Activated CD4-positive, alpha-beta T cell treated with anti-CD3 and anti-CD28 coated beads, Interleukin-2, Interleukin-4, amounts not matched to agents 100 ng/mL and 50 ng/mL, durations not matched to agents 16 hours and 8 hours (primary cell): ENCODE measurements around the gene PSAP.
"Not testable (repeated sequence)": the region's sequence is repeated elsewhere in the genome, so short reads cannot be mapped to it uniquely, and the experiment has no call there.

Experiments
- DNase-seq: peaks from one replicate; pipeline ENCODE4 v3.0.0-alpha.2; 2020; ENCODE audit warnings: low spot score

PSAP gene

DNA sequence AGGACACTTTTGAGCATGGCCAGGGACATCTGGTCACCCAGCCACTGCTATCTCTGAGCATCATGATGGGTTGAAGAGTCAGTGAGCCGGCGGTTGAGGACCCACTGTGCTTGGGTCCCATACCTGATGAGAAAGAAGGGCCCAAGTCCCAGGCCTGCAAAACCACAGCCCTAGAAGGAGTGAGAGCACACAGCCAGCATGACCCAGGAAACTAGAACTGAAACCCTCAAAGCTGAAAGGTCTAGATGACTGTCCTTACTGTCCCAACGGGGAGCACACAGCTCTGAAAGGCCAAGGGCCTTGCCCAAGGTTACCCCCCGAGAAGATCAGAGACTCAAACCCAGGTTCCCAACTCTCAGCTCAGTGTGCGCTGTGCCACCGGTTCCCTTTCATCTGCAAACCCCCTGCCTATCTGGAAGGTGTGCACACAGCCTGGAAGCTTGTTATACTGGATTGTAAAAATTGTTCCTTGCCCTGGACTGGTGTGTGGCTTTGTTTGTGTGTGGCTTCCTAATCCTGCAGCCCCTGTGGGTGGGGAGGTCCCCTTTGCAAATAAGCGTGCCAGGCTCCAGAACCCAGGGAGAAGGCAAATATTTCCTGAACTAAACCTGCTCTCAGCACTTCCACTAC, 22.6 kb upstream of the PSAP start:
- DNase-seq = no peak

DNA sequence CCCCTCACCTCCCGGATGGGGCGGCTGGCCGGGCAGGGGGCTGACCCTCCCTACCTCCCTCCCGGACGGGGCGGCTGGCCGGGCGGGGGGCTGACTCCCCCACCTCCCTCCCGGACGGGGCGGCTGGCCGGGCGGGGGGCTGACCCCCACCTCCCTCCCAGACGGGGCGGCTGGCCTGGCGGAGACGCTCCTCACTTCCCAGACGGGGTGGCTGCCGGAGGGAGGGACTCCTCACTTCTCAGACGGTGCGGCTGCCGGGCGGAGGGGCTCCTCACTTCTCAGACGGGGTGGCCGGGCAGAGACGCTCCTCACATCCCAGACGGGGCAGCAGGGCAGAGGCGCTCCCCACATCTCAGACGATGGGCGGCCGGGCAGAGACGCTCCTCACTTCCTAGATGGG, 18.6 kb upstream of the PSAP start:
- DNase-seq = not testable (repeated sequence)

DNA sequence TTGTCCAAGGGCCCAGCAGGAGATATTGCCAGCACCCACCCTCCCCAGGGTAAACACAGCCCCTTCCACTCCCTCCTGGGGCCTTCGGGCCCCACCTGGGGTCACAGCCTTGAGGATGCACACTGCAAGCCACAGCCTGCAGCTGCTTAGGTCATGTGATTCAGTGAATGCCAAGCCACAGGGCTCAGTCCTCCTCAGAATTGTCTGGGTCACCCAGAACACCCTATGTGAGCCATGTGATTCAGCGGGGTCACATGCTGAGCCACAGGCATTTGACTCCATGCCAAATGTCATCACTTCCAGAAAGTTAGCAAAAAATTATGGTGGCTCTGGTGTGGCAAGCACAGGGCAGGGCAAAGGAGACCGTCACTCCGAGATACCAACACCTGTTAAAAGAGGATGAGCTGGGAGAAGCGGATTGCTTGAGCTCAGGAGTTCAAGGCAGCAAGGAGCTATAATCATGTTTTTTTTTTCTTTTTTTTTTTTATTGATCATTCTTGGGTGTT, 17.2 kb upstream of the PSAP start:
- DNase-seq = no peak

DNA sequence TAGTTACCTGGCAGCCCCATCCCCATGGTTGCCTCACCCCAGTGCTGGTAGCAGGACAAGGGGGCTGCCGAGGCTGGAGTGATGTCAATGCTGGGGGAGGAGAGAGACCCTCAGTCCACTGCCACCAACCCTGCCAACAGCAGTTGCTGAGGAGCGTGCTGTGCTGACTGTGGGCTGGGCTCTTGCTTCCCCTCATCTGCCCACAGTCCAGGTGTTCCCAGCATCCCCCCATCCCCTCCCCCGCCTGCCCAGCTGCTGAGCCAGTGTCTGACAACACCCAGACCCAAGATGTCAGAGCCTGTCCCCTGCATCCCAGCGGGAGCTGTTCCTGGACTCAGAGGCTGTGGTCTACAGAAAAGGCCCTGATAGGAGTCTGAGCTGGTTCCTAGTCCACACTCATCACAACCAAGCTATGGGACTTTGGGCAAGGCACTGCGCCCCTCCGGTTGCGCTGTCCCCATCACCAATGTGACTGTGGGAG, 14.6 kb upstream of the PSAP start:
- DNase-seq = no peak

DNA sequence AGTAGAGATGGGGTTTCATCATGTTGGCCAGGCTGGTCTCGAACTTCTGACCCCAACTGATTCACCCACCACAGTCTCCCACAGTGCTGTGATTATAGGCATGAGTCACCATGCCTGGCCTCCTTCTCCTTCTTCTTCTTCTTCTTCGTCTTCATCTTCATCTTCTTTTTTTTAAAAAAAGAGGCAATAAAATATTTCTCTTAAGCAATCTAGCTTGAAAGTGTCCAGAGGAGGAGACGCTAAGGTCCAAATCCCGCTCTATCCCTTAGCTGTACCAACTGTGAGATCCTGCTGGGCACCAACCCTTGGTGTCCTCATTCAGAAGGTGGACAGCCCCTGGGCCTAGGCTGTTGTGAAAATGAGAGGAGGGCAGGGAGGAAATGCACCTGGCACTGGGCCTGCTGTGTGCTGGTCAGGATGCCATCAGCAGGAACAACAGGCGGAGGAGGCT, 13.9 kb upstream of the PSAP start:
- DNase-seq = no peak

DNA sequence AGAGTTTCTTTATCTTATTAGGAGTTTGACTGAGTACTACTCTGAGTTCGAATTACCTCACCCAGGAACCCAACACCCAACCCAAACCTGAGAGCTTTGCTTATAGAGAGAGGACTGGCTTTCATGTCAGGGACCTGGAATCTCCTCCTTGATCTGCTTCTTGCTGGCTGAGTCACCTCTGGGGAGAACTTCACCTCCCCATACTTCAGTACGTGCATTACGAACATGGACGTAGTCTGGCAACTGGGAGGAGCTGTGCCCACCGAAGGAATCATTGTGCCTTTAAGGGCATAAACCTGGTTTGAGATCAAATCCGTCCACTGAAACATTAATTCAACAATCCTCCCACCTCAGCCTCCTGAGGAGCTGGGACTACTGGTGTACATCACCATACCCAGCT, 12.2 kb upstream of the PSAP start:
- DNase-seq = no peak

DNA sequence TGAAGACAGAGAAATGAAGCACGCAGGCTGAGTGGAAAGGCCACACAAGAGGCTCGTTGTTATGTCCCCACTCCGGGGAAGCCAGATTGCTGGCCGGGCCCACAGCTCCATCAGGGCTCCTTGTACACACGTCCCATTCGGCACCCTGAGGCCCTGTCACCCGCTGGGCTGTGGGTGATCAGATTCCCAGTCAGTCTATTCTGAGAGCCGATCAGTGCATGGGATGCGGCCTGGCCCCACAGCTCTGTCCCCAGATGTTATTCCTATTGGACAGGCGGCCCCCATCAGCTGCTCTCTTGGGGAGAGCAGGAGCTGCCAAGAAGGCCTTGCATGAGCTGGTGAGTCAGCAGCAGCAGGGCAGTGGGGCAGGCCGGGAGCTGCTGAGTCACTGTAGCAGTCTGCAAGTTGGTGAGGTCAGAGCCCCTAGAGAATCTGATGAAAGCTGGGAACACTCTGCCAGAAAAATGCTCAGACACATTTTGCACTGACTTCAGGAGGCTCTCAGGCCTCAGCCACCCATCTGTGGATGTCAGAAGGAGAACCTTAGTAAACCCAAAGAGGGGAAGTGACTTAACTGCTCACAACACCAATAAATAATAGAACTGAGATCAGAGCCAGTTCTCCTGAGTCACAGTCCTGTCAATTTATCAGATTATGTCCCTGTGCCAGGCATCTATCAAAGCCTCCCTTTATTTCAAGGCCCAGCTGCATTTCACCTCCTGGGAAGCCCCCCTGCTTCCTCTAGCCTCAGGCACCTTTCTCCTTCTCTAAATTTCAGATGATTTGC, 9.4 kb upstream of the PSAP start:
- DNase-seq = peak; percentile 67

DNA sequence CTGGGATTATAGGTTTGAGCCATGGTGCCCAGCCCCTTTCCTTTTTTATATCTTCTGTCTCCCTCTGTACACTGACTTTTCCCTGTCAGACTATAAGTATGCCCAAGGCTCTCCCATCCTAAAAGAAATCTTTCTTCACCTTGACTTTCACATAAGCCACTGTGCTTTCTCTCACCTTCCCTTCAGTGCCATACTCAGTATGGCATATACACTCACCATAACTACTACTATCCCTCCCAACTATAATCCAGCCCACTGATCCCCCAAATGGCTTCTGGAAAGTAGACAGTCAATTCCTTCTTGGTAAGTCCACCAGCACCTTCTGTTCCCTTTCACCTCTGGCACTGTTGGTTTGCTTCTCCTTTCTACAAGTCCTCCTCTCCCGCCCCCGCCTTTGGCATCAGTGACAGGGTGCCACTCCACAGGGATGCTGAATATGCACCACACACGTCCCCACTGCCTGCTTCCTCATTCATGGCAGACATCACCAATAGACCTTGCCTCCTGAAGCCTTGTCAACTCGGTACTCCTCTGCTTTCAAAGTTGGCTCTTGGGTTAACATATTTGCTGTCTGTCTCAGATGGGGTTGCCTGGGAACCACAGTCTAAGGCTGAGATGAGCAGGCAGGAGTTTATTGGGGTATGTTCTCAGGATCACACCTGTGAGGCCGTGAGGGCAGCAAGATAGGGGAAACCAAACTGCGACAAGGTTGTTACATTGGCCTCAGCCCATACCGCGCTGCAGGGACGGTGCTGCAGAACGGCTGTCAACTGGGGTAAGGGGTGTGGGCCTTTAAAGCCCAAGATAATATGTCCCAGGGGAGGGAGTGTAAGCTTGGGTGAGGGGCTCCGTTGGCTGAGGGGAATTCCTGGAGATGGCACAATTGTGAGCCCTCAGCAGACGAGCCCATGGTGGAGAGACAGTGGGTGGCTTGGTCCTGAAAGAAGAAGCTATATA, 7.2 kb upstream of the PSAP start:
- DNase-seq = no peak

DNA sequence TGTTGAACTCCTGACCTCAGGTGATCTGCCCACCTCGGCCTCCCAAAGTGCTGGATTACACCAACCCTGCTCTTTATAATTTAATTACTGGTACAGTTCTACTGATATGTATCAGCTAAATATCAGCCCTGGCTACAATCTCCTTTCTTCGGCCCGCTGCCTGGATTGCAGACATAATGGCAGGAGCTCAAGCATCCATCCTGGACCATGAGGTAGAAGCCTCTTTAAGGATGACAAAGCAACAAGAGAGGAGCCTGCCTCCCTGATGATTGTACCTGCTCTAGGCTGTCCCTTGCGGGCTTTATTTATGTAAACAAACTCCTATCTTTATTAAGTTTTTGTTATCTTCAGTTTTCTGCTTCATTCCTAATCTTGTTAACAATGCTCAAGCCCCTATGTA, 5.6 kb upstream of the PSAP start:
- no peak for DNase-seq

DNA sequence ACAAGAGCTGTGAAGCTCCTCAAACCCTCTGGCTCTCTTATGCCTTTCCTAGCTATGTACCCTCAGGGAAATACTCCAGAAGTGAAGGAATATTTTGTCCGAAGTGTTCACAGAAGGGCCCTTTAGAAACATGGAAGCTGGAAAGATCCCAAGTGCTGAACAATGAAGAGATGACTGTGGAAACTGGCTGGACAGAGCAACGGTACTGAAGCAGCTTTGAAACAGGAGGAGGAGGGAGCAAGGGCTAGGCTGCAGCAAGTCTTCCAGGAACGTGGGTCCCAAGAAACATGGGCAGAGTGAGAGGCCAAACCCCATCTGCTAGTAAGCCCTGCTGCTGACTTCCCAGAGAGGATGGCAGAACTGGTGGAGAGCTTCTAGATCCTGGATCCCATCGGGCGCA, 3.0 kb upstream of the PSAP start:
- no peak for DNase-seq

DNA sequence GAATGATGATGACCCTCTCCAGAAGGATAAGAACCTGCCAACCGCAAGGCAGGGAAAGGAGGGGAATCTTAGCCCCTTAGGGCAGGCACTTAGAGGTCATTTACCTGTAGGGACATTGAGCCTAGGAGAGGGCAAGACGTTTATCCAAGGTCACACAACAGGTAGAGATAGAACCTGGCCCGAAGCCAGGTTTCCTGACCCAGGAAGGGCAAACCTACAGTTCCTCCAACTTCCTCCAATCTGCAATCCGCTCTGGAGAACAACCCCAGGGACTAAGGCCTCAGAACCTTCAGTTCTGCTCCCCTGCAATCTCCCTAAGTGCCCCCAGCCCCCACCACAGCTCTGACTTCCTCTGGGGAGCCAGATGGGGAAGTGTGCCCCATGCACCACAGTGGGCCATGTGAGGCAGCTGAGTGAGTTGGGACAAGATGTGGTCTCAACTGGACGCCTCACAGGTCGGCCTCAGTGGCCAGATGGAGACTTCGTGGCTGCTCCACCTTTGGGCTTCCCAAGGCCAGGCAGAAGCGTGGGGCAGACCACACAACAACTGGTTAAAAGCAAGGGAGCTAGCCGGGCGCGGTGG, 1.4 kb upstream of the PSAP start:
- no peak for DNase-seq

DNA sequence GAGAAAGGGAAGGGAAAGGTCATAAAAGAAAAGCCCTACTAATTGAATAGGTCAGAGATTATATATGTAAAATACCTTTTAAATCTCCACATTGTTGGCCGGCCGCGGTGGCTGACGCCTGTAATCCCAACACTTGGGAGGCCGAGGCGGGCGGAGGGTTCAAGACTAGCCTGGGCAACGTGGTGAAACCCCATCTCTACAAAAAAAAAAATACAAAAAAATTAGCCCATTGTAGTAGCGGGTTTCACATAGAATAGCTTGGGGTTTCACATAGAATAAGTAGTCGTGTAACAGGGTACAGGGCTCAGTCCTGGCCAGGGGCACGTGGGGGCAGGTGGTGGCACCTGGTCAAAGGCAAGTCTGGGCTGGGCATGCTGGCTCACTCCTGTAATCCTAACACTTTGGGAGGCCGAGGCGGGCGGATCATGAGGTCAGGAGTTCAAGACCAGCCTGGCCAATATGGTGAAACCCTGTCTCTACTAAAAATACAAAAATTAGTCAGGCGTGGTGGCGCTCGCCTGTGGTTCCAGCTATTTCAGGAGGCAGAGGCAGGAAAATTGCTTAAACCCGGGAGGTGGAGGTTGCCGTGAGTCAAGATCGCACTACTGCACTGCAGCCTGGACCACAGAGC, 529 bp upstream of the PSAP start:
- DNase-seq = not testable (repeated sequence)

DNA sequence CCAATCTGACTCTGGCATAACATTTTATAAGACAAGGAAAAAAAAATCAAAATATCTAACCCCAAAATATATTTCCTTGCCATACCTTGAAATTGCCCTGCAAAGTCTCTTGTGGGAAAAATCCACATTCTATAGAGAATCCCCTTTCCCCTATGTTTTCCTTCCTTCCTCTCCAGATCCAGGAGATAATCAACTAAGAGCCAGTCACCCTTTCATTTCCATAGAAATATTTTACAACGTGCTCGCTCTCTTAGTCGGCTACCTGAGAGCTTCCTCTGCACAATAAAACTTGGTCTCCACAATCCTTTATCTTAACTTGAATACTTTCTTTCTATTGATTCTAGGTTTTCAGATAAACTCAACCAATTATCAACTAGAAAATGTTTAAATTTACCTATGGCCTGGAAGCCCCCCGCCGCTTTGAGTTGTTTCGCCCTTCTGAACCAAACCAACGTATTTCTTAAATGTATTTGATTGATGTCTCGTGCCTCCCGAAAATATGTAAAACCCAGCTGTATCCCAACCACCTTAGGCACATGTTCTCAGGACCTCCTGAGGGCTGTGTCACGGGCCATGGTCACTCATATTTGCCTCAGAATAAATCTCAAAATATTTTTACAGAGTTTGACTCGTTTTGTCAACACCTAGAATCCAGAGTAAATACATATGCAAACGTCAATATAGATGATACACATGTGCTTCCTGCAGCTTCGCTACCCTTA, 869 bp downstream of the PSAP start:
- DNase-seq = no peak

DNA sequence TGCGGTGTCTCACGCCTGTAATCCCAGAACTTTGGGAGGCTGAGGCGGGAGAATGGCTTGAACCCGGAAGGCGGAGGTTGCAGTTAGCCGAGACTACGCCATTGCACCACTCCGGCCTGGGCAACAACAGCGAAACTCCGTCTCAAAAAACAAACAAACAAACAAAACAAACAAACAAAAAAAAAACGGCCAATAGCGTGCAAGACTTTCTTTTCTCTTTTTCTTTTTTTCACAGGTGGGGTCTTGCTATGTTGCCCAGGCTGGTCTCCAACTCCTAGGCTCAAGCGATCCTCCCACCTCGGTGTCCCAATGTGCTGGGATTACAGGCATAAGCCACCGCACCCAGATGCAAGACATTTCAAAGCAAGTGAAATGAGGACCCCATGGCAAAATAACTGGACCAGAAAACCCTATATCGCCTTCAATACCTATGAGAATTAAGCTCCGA, 1.6 kb downstream of the PSAP start:
- DNase-seq = no peak

DNA sequence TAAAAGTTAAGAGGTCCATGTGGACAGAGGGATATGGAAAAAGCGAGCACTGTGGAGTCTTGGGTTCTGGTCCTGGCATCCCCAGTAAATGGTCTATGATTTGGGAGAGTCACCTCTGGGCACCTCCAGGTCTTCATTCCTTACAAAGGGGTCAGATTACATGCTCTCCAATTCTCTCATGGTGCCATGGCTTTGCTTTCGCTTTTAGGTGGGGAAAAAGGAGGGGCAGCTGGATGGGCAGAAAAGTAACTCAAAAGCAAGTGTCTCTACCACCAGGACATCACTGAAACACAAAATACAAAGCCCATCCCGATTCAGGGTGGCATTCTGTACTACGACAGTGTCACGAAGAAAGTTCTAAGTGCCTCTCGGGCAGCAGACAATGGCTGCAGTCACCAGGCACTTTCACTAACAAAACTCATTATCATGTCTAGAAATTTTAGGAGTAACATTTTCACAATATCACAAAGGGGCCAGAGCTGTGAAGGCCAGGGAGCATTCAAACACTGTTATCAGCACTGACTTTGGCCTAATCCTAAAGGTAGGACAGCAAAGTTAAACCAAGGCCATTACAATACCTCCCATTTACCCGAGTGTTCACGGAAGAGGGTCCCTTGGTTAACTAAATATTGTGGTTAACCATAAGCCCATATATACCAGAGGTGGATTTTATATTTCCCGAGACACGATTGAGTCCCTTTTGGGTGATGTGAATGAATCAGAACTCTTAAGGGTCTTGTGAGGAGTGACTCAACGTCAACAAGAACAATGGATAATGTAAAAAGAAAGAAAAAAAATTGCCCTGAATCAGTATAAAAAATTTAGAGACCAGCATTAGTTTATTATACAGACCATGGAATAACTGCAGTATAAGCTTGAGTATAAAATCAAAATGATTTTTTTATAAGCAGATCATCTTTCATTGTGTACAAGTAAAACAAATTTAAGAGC, 2.5 kb downstream of the PSAP start:
- no peak for DNase-seq

DNA sequence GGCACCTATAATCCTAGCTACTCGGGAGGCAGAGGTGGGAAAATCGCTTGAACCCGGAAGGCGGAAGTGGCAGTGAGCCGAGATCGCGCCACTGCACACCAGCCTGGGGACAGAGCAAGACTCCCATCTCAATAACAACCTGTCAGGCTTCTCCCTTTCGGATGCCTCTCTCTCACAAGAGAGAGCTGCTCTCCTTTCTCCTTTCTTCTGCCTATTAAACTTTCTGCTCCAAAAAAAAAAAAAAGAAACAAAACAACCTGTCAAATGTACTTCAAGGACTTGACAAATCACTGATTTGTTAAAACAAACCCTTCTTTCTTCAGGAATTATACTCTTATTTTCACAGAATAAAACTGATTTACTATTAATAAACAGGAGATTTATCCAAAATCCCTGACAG, 3.6 kb downstream of the PSAP start:
- DNase-seq = no peak

DNA sequence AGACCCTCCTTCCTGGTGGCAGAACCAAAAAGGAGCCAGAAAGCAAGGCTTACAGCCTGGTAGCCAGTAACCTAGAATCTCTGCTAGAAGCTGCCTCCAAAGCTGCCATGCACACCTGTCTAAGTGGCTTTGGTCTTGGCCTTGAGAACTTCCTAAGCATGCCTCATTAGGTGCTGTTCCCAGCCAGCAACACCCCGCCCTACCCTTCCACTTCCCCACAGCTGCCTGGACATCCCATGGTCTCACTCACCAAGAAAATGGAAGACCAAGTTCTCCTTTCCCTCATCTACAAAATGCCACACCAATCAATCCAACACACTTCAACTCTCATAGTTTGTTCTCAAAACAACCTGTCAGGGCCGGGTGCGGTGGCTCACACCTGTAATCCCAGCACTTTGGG, 4.2 kb downstream of the PSAP start:
- no peak for DNase-seq

DNA sequence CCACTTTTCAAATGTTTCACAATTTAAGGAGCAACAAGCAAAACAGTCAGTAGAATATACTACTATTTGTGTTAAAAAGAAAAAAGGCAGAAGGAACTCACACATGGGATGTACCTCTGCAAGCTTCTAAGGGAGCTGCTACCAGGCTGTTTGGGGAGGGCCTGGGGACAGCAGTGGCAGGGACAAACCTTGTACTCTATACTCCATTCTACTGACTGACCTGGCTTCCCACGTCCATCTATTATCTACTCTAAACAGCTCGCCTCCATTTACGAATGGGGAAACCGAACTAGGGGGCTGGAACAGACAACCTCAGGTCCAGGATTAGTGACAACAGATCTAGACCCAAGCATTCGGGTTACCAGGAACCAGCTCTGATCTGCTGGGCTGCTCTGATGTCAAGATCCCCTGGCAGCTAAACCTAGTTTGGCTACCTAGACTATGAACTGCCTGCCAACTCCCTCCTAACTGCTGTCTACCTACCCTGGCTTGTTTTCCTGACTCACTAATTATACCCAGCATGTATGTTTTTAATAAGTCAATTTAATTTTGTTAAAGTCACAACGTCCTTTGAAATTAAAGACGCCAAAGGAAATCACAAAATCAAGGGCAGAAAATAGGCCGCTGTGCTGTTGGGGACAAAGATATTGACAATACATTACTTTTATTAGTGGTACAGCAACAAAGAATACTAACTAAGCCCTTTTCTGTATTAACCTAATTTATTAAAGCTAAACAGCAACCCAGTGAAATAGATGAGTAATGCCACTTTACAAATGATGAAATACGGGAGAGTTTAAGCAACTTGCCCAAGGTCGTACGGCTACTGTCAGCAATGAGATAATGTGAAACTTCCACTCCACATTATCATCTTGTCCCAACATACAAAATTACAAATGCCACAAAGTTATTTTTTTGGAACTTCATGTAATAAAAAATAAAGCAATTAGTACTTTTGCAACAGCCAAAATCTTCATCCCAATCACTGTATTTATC, 5.3 kb downstream of the PSAP start:
- DNase-seq = no peak
